Mesendoderm (in vitro differentiated cells): ENCODE data around the gene ADAMTS13.

Source experiments
- DNase-seq: peaks from one replicate; pipeline ENCODE4 v3.0.0; 2013
- H2AK5ac ChIP-seq: 2 replicates; pipeline ENCODE4 v1.6.1; 2013; ENCODE audit warnings: low read length, inconsistent platforms
- H2BK120ac ChIP-seq: 2 replicates; pipeline ENCODE4 v1.6.1; 2013; ENCODE audit warnings: low read depth, mild to moderate bottlenecking, low read length, moderate library complexity, mixed read lengths
- H2BK15ac ChIP-seq: replicated peaks from 2 replicates; pipeline ENCODE4 v1.6.1; 2013; ENCODE audit warnings: low read depth, mild to moderate bottlenecking, moderate library complexity
- H2BK5ac ChIP-seq: 2 replicates; pipeline ENCODE4 v1.6.1; 2013; ENCODE audit warnings: low read length, inconsistent platforms
- H3K18ac ChIP-seq: 2 replicates; pipeline ENCODE4 v1.6.1; 2013; ENCODE audit warnings: mild to moderate bottlenecking, low read length, mixed read lengths
- H3K23ac ChIP-seq: one replicate; pipeline ENCODE4 v1.6.1; 2013; ENCODE audit warnings: low read length
- H3K27ac ChIP-seq: 2 replicates; pipeline ENCODE4 v1.5.1; 2013; ENCODE audit warnings: low read depth, mild to moderate bottlenecking, inconsistent platforms, low read length, moderate library complexity
- H3K27me3 ChIP-seq: 2 replicates; pipeline ENCODE4 v1.6.1; 2013; ENCODE audit warnings: low read length, control low read depth, mild to moderate bottlenecking, inconsistent platforms; ENCODE audit not compliant: insufficient read depth, poor library complexity
- H3K36me3 ChIP-seq: 2 replicates; pipeline ENCODE4 v1.6.1; 2013; ENCODE audit warnings: low read length, inconsistent platforms; ENCODE audit not compliant: control insufficient read depth, insufficient read depth
- H3K4ac ChIP-seq: one replicate; pipeline ENCODE4 v1.6.1; 2013; ENCODE audit warnings: low read depth, mild to moderate bottlenecking, low read length, moderate library complexity
- H3K4me1 ChIP-seq: 2 replicates; pipeline ENCODE4 v1.6.1; 2013; ENCODE audit warnings: low read depth, low read length, inconsistent platforms; ENCODE audit not compliant: control insufficient read depth
- H3K4me2 ChIP-seq: 2 replicates; pipeline ENCODE4 v1.6.1; 2013; ENCODE audit warnings: low read length
- H3K4me3 ChIP-seq: 2 replicates; pipeline ENCODE4 v1.5.1; 2013; ENCODE audit warnings: mild to moderate bottlenecking, low read length
- H3K56ac ChIP-seq: one replicate; pipeline ENCODE4 v1.6.1; 2013; ENCODE audit warnings: low read length
- H3K79me1 ChIP-seq: 2 replicates; pipeline ENCODE4 v1.6.1; 2013; ENCODE audit warnings: low read length, inconsistent platforms
- H3K79me2 ChIP-seq: 2 replicates; pipeline ENCODE4 v1.6.1; 2013; ENCODE audit warnings: mild to moderate bottlenecking, low read length; ENCODE audit not compliant: control insufficient read depth, insufficient read depth
- H3K9ac ChIP-seq: 2 replicates; pipeline ENCODE4 v1.6.1; 2013; ENCODE audit warnings: low read length, inconsistent platforms
- H4K5ac ChIP-seq: one replicate; pipeline ENCODE4 v1.6.1; 2013; ENCODE audit warnings: low read length
- H4K8ac ChIP-seq: one replicate; pipeline ENCODE4 v1.6.1; 2013; ENCODE audit warnings: low read depth, mild to moderate bottlenecking, control low read depth, low read length, moderate library complexity
- WGBS: extraction: QIAGEN DNeasy Blood & Tissue Kit; methylation state at CpG from one replicate; pipeline ENCODE4 v1.1.7; 2013; ENCODE audit warnings: low lambda C conversion rate, missing lambda C conversion rate; ENCODE audit not compliant: insufficient coverage; ENCODE audit errors: extremely low coverage; 5-methylcytosine and 5-hydroxymethylcytosine counted together

ADAMTS13 gene

GRCh38 chr9:133472753-133473378 lies 50.7 kb downstream of the ADAMTS13 start:
- WGBS, result no CpG with 5 or more reads among the region's 19 CpGs
- H3K9ac ChIP-seq, result no peak overlapping the region
- H3K36me3 ChIP-seq, result peaks cover 1% of the 10 kb centered on the region

GRCh38 chr9:133473743-133474142 lies 51.6 kb downstream of the ADAMTS13 start:
- no peak overlapping the region for H3K23ac ChIP-seq
- no peak overlapping the region for H2BK15ac ChIP-seq
- H3K18ac ChIP-seq, result no peak overlapping the region
- H4K8ac ChIP-seq, result no peak overlapping the region
- H3K4me3 ChIP-seq, result no peak overlapping the region
- no peak overlapping the region for H2BK5ac ChIP-seq
- no CpG with 5 or more reads among the region's 20 CpGs for WGBS
- H2BK120ac ChIP-seq, result no peak overlapping the region
- no peak overlapping the region for H3K9ac ChIP-seq
- no peak for DNase-seq
- no peak overlapping the region for H3K56ac ChIP-seq
- peaks cover 7% of the 10 kb centered on the region for H3K79me2 ChIP-seq
- H3K79me1 ChIP-seq, result peaks cover 9% of the 10 kb centered on the region
- no peak overlapping the region for H2AK5ac ChIP-seq
- H3K36me3 ChIP-seq, result peaks cover 1% of the 10 kb centered on the region
- no peak overlapping the region for H3K4ac ChIP-seq
- H3K27ac ChIP-seq, result no peak overlapping the region
- no peak overlapping the region for H4K5ac ChIP-seq
- no peak overlapping the region for H3K4me2 ChIP-seq
- no peaks in the 10 kb centered on the region for H3K27me3 ChIP-seq
- H3K4me1 ChIP-seq, result peaks cover 5% of the 10 kb centered on the region

More at GRCh38 chr9:133472753-133473378, 50.7 kb downstream of the ADAMTS13 start:
- H3K18ac ChIP-seq, result no peak overlapping the region
- no peak for DNase-seq
- no peak overlapping the region for H3K27ac ChIP-seq
- no peak overlapping the region for H3K4ac ChIP-seq
- H4K8ac ChIP-seq, result no peak overlapping the region
- no peak overlapping the region for H4K5ac ChIP-seq
- no peaks in the 10 kb centered on the region for H3K27me3 ChIP-seq
- no peak overlapping the region for H2BK15ac ChIP-seq
- H3K4me3 ChIP-seq, result no peak overlapping the region
- peaks cover 2% of the 10 kb centered on the region for H3K79me2 ChIP-seq
- peaks cover 4% of the 10 kb centered on the region for H3K79me1 ChIP-seq
- no peak overlapping the region for H2BK120ac ChIP-seq
- H3K23ac ChIP-seq, result no peak overlapping the region
- H2BK5ac ChIP-seq, result no peak overlapping the region
- no peak overlapping the region for H2AK5ac ChIP-seq
- H3K4me2 ChIP-seq, result no peak overlapping the region
- no peak overlapping the region for H3K56ac ChIP-seq
- H3K4me1 ChIP-seq, result peaks cover 1% of the 10 kb centered on the region

- no peak overlapping the region for H2BK15ac ChIP-seq
- no peak overlapping the region for H2AK5ac ChIP-seq
- no peak overlapping the region for H3K4me3 ChIP-seq
- peaks cover 7% of the 10 kb centered on the region for H3K79me2 ChIP-seq
- no peak overlapping the region for H3K23ac ChIP-seq
- no peak overlapping the region for H3K27ac ChIP-seq
- peaks cover 1% of the 10 kb centered on the region for H3K36me3 ChIP-seq
- H4K5ac ChIP-seq, result no peak overlapping the region
- H3K4me1 ChIP-seq, result peaks cover 5% of the 10 kb centered on the region
- no peak overlapping the region for H2BK5ac ChIP-seq
- H3K18ac ChIP-seq, result no peak overlapping the region
- H3K79me1 ChIP-seq, result peaks cover 9% of the 10 kb centered on the region
- H2BK120ac ChIP-seq, result no peak overlapping the region
- no peaks in the 10 kb centered on the region for H3K27me3 ChIP-seq
- no peak overlapping the region for H3K4ac ChIP-seq
- WGBS, result no CpG with 5 or more reads among the region's 5 CpGs
- no peak overlapping the region for H3K56ac ChIP-seq
- no peak overlapping the region for H3K4me2 ChIP-seq
- H4K8ac ChIP-seq, result no peak overlapping the region
- no peak overlapping the region for H3K9ac ChIP-seq
- no peak for DNase-seq
Observed at GRCh38 chr9:133474215-133474614, 52.0 kb downstream of the ADAMTS13 start.

- Histone ChIP-seq H2AK5ac (no peak overlapping the region), H4K5ac (no peak overlapping the region), H3K56ac (no peak overlapping the region), H3K27ac (no peak overlapping the region), H4K8ac (no peak overlapping the region), H3K27me3 (no peaks in the 10 kb centered on the region), H3K18ac (no peak overlapping the region), H2BK5ac (no peak overlapping the region), H3K79me2 (peaks cover 7% of the 10 kb centered on the region), H3K4me2 (no peak overlapping the region), H3K36me3 (peaks cover 1% of the 10 kb centered on the region), H3K23ac (no peak overlapping the region), H3K9ac (no peak overlapping the region), H3K4me1 (peaks cover 5% of the 10 kb centered on the region), H2BK15ac (no peak overlapping the region), H3K4ac (no peak overlapping the region), H3K79me1 (peaks cover 9% of the 10 kb centered on the region), H2BK120ac (no peak overlapping the region), H3K4me3 (no peak overlapping the region)
- DNase-seq, result no peak
- WGBS, result no CpG with 5 or more reads among the region's 20 CpGs
Observed at GRCh38 chr9:133474853-133475252, 52.7 kb downstream of the ADAMTS13 start.

- H3K56ac ChIP-seq, result no peak overlapping the region
- DNase-seq, result no peak
- H3K4me2 ChIP-seq, result no peak overlapping the region
- WGBS, result no CpG with 5 or more reads among the region's 27 CpGs
- no peaks in the 10 kb centered on the region for H3K27me3 ChIP-seq
- no peak overlapping the region for H2BK120ac ChIP-seq
- no peak overlapping the region for H3K23ac ChIP-seq
- no peak overlapping the region for H4K8ac ChIP-seq
- no peak overlapping the region for H2AK5ac ChIP-seq
- no peak overlapping the region for H3K27ac ChIP-seq
- H3K4me1 ChIP-seq, result peaks cover 5% of the 10 kb centered on the region
- H4K5ac ChIP-seq, result no peak overlapping the region
- peaks cover 7% of the 10 kb centered on the region for H3K79me2 ChIP-seq
- H3K9ac ChIP-seq, result no peak overlapping the region
- H3K79me1 ChIP-seq, result peaks cover 9% of the 10 kb centered on the region
- H3K18ac ChIP-seq, result no peak overlapping the region
- H2BK5ac ChIP-seq, result no peak overlapping the region
- H3K4me3 ChIP-seq, result no peak overlapping the region
- peaks cover 1% of the 10 kb centered on the region for H3K36me3 ChIP-seq
- no peak overlapping the region for H3K4ac ChIP-seq
- H2BK15ac ChIP-seq, result no peak overlapping the region
Observed at GRCh38 chr9:133475292-133476012, 53.3 kb downstream of the ADAMTS13 start.
